Sigmoid colon (tissue), 7 donors: ENCODE measurements around the gene PAX2. TPM values are rescaled to one million over a fixed set of nuclear protein-coding genes. Genes with fewer than 3 reads are reported as not detected.

Experiments used
- DNase-seq: peaks from one replicate; pipeline ENCODE4 v3.0.0-alpha.2; 2019
- H3K27ac ChIP-seq, 4 donors: fragments of 200-600 bp; sonication (generic); one replicate each; pipeline ENCODE4 v1.5.1; 2016 to 2019; ENCODE audit warnings: mild to moderate bottlenecking in 1 of 4
- H3K27me3 ChIP-seq, 3 donors: fragments of 200-600 bp; sonication (generic); one replicate each; pipeline ENCODE4 v1.5.1; 2019; ENCODE audit warnings: mild to moderate bottlenecking in 1 of 3
- H3K36me3 ChIP-seq, 4 donors: fragments of 200-600 bp; sonication (generic); one replicate each; pipeline ENCODE4 v1.5.1; 2016 to 2019
- H3K4me1 ChIP-seq, 4 donors: fragments of 200-600 bp; sonication (generic); one replicate each; pipeline ENCODE4 v1.5.1; 2017 to 2019
- H3K4me3 ChIP-seq, 4 donors: fragments of 200-600 bp; sonication (generic); one replicate each; pipeline ENCODE4 v1.5.1; 2017 to 2019; ENCODE audit warnings: mild to moderate bottlenecking in 2 of 4, moderate library complexity in 1 of 4
- H3K9me3 ChIP-seq, 4 donors: fragments of 200-600 bp in 3 of 4; sonication (generic) in 3 of 4; one replicate each; pipeline versions ENCODE4 v1.5.1 to v1.6.1; 2013 to 2019
- EP300 ChIP-seq, 4 donors: sonication (generic); formaldehyde crosslinking; IDR thresholded peaks; one replicate each; pipeline ENCODE4 v1.6.1; 2017; ENCODE audit warnings: antibody characterized with exemption in 4 of 4
- POLR2A ChIP-seq, 2 donors: fragments of 450-650 bp; IDR thresholded peaks; one replicate each; pipeline ENCODE4 v1.6.1; 2016; ENCODE audit warnings: antibody characterized with exemption in 2 of 2, mild to moderate bottlenecking in 2 of 2, moderate library complexity in 2 of 2
- POLR2AphosphoS5 ChIP-seq, 4 donors: sonication (generic); formaldehyde crosslinking; IDR thresholded peaks; one replicate each; pipeline ENCODE4 v1.6.1; 2017; ENCODE audit warnings: antibody characterized with exemption in 4 of 4
- WGBS, 2 donors: extraction: QIAGEN DNeasy Blood & Tissue Kit; methylation state at CpG; one replicate each; pipeline ENCODE4 v1.1.7; 2013; 5-methylcytosine and 5-hydroxymethylcytosine counted together
- intact Hi-C: fragments of 100-400 bp; cut with DNase I; formaldehyde crosslinking; loops from one replicate; pipeline ENCODE4 v1.15.1; 2023
- polyA plus RNA-seq, 3 donors: library from polyadenylated mRNA; stranded (reverse); fragments of 200-250 nt; gene quantifications; one replicate each; pipeline ENCODE4 v1.2.3, GENCODE V29; 2013
- total RNA-seq, 4 donors: library from RNA; depleted of rRNA; stranded (reverse); fragments of >200 nt; gene quantifications; one replicate each; pipeline ENCODE4 v1.1.0, GENCODE V29; 2016
- TF ChIP-seq, protein P1 (sequence below), 4 experiments: fragments of 450-650 bp in 3 of 4; fragments of 200-600 bp in 1 of 4; IDR thresholded peaks; one replicate each; pipeline ENCODE4 v1.5.1; 2016 to 2019; ENCODE audit warnings: antibody characterized with exemption in 4 of 4, mild to moderate bottlenecking in 3 of 4, moderate library complexity in 2 of 4
- donor health status: healthy with polysubstance abuse.
- donor health status: Bipolar disorder and iron deficiency.
- donor health status: healthy.

PAX2 gene
- total and polyA plus RNA-seq, 7 donors: not detected

DNA sequence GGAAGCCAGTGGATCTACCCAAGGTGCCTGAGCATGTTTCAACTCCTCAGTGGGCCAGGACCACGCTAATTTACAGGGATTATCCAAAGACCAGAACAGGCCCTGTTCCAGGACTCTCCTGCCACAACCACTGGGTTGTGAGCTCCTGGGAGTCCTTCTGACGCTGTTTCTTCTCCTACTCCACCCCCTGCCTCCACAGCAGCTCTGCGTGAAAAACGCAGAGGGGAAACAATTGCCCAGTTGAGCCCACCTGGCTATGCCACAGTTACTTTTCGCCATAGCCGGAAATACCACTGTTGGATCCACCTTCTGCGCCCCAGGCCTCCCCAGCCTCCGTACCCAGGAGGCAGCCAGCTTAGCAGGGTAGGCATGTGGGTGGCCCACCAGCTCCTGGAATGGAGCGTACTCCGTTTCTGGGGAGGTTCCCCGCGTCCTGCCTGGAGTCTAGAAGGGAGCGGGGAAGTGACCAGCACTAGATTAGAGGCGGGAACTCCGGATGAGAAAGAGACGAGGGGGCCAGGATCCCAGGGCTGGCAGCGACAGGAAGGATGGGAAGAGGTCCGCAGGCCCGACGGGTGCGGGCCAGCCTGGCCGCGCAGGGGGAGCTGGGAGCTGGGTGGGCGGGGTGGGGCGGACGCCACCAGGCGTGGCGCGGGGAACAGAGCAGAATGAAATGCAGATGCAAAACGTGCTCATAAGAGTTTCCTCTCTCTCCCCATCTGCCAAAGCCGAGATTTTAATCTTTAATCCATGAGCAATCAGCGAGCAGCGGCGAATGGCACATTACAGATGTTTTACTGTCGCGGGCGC lies 32.1 kb upstream of the PAX2 start:
- 9 to 15% methylated on average over 37 of the region's 37 CpGs for WGBS, 2 donors
- intact Hi-C loops: no loop called here
- TF ChIP-seq POLR2A (IDR thresholded peaks at IDR 0.05): no peak
- no peak for TF ChIP-seq EP300 (IDR thresholded peaks at IDR 0.05)
- TF ChIP-seq, protein P1, sequence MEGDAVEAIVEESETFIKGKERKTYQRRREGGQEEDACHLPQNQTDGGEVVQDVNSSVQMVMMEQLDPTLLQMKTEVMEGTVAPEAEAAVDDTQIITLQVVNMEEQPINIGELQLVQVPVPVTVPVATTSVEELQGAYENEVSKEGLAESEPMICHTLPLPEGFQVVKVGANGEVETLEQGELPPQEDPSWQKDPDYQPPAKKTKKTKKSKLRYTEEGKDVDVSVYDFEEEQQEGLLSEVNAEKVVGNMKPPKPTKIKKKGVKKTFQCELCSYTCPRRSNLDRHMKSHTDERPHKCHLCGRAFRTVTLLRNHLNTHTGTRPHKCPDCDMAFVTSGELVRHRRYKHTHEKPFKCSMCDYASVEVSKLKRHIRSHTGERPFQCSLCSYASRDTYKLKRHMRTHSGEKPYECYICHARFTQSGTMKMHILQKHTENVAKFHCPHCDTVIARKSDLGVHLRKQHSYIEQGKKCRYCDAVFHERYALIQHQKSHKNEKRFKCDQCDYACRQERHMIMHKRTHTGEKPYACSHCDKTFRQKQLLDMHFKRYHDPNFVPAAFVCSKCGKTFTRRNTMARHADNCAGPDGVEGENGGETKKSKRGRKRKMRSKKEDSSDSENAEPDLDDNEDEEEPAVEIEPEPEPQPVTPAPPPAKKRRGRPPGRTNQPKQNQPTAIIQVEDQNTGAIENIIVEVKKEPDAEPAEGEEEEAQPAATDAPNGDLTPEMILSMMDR (IDR thresholded peaks at IDR 0.05): no peak
- TF ChIP-seq POLR2AphosphoS5 (IDR thresholded peaks at IDR 0.05): no peak
- Histone ChIP-seq H3K4me1 (peaks cover 0 to 24% (median 21%) of the 10 kb centered on the region in 4 donors), H3K27me3 (peaks cover 40 to 97% (median 78%) of the 10 kb centered on the region in 3 donors), H3K4me3 (peak overlapping the region in 2 of 4 donors; percentile 27), H3K27ac (no peak overlapping the region), H3K36me3 (no peaks in the 10 kb centered on the region), H3K9me3 (peaks cover 0 to 2% (median 0%) of the 10 kb centered on the region in 4 donors)
- no peak for DNase-seq

DNA sequence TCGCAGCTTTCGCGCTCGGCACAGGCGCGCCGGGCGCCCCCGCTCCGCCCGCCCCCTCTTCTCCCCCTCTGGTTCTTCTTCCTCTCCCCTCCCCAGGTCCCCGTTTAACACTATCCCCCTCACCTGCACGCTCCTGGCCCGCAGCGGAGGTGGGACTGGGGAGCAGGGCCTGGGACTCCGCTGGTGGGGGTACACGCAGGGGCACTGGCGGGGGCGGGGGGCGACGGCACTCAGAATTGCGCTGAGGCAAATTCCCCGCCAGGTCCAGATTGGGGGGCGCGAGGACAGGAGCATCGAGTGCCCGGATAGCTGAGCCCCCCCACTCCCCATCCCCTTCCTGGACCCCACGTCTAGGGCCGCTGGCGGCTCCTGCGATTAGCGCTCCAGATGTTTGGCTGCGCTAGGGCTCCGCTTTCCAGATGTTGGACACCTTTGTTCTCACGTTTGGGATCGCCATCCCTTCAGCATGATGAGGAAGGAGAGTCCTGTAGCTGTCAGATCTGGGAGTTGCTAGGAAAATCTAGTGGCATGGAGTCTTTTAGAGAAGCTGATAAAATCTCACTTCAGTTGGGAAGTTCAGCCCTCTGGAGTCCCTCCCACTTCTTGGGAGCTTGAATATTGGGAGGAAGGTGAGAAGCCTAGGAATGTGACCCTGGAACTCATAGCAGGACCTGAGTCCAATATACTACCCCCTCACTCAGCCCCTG lies 31.4 kb upstream of the PAX2 start:
- intact Hi-C loops: no loop called here
- peak; percentile 39 for DNase-seq
- peak overlapping the region in 2 of 4 donors; percentile 27 for H3K4me3 ChIP-seq
- H3K4me1 ChIP-seq: peaks cover 0 to 24% (median 21%) of the 10 kb centered on the region in 4 donors
- H3K36me3 ChIP-seq: no peaks in the 10 kb centered on the region
- no peak for TF ChIP-seq POLR2A (IDR thresholded peaks at IDR 0.05)
- TF ChIP-seq EP300 (IDR thresholded peaks at IDR 0.05): no peak
- TF ChIP-seq POLR2AphosphoS5 (IDR thresholded peaks at IDR 0.05): no peak
- TF ChIP-seq, protein P1 (IDR thresholded peaks at IDR 0.05): no peak
- peaks cover 0 to 2% (median 0%) of the 10 kb centered on the region in 4 donors for H3K9me3 ChIP-seq
- H3K27me3 ChIP-seq: peaks cover 40 to 99% (median 70%) of the 10 kb centered on the region in 3 donors
- no peak overlapping the region for H3K27ac ChIP-seq
- WGBS, 2 donors: 5 to 9% methylated on average over 36 of the region's 36 CpGs

DNA sequence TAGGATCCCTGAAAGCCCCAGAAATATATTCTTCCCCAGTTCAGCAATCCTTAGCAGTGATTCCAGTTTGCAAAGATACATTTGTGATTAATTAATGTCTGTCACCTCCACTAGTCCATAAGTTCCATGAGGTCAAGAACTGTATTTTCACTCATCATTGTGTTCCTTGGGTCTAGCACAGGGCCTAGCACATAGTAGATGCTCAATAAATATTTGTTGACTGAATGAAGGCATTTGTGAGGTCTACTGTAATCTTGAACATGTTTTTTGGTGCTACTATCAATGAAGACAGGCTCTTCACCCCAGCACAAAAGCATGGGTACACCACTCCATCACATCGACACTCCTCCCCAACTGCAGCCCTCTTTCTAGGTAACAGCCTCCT lies 30.8 kb upstream of the PAX2 start:
- no peak overlapping the region for H3K4me3 ChIP-seq
- intact Hi-C loops: no loop called here
- H3K9me3 ChIP-seq: peaks cover 0 to 2% (median 0%) of the 10 kb centered on the region in 4 donors
- TF ChIP-seq POLR2AphosphoS5 (IDR thresholded peaks at IDR 0.05) (no peak), EP300 (IDR thresholded peaks at IDR 0.05) (no peak), POLR2A (IDR thresholded peaks at IDR 0.05) (no peak)
- TF ChIP-seq, protein P1 (IDR thresholded peaks at IDR 0.05): no peak
- no peak for DNase-seq
- 79 to 80% methylated on average over 1 of the region's 1 CpG for WGBS, 2 donors
- peaks cover 40 to 94% (median 65%) of the 10 kb centered on the region in 3 donors for H3K27me3 ChIP-seq
- peaks cover 0 to 24% (median 21%) of the 10 kb centered on the region in 4 donors for H3K4me1 ChIP-seq
- H3K27ac ChIP-seq: no peak overlapping the region
- no peaks in the 10 kb centered on the region for H3K36me3 ChIP-seq

DNA sequence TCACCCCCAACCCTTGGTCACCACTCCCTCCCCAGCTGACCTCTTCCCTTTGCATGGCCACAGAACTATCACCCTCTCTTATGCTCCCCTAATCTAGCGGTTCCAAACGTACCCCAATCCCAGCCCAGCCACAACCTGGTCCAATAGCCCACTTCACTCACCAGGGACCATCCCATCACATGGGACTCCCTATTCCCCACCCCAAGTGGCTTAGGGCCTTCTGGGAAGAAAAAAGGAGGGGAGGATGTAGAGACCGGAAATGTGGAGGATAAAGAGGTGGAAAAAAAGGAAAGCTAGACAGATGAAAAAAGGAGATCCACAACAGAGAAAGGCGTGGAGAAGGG lies 30.3 kb upstream of the PAX2 start:
- no peak overlapping the region for H3K4me3 ChIP-seq
- 46 to 64% methylated on average over 4 of the region's 4 CpGs for WGBS, 2 donors
- no peak overlapping the region for H3K27ac ChIP-seq
- no peak for DNase-seq
- no peaks in the 10 kb centered on the region for H3K36me3 ChIP-seq
- peaks cover 0 to 20% (median 19%) of the 10 kb centered on the region in 4 donors for H3K4me1 ChIP-seq
- peaks cover 37 to 93% (median 62%) of the 10 kb centered on the region in 3 donors for H3K27me3 ChIP-seq
- peaks cover 0 to 2% (median 0%) of the 10 kb centered on the region in 4 donors for H3K9me3 ChIP-seq
- TF ChIP-seq POLR2AphosphoS5 (IDR thresholded peaks at IDR 0.05) (no peak), EP300 (IDR thresholded peaks at IDR 0.05) (no peak), POLR2A (IDR thresholded peaks at IDR 0.05) (no peak)
- TF ChIP-seq, protein P1 (IDR thresholded peaks at IDR 0.05): no peak
- intact Hi-C loops: no loop called here
